GM18870 (cell line): ENCODE data around the gene MT1G.
A peak's percentile ranks its signal among the peaks of the same experiment; 100 is the strongest.
"Not testable (repeated sequence)": the region's sequence is repeated elsewhere in the genome, so short reads cannot be mapped to it uniquely, and the experiment has no call there.

Source experiments
- ATAC-seq: cut with Tn5 transposase; IDR thresholded peaks from one replicate; pipeline ENCODE4 v1.9.1; 2021; ENCODE audit warnings: moderate library complexity; ENCODE audit not compliant: unreplicated experiment

The MT1G gene

DNA sequence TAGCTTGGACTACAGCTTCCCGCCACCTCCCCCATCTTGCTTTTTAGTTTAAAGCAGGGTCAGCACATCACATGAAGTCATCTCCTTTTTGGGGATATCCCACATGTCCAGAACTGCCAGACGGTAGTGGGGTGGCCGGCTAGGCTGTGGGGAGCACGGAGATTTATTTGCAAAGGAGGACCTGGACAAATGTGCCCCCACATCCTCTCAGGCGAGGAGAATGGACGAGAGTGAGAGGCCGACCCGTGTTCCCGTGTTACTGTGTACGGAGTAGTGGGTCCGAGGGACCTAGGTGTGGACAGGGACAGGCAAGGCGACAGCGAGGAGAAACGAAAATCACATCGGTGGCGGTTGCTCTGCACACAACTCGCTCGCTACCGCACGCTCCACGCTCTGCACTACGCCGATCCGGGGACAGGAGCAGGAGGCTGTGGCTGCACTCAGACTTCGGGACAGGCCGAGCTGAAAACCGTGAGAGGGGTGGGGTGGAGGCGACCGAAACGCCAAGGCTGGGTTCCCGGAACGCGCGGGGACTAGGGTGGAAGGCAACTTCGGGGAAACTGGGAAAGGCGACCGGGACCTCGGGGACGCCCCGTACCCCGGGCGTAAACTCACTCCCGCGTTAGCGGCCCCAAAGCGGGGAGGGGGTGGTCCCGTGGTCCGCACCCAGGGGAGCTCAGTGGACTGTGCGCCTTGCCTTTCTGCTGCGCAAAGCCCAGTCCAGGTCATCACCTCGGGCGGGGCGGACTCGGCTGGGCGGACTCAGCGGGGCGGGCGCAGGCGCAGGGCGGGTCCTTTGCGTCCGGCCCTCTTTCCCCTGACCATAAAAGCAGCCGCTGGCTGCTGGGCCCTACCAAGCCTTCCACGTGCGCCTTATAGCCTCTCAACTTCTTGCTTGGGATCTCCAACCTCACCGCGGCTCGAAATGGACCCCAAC, 29.8 kb downstream of the MT1G start, which contains the start of gene MT1A:
Gene MT1A, plus strand, starts transcription at position 853 of the 937 bp plus-strand sequence. Its CDS starts 73 bp downstream, at position 926.
- no peak for ATAC-seq

DNA sequence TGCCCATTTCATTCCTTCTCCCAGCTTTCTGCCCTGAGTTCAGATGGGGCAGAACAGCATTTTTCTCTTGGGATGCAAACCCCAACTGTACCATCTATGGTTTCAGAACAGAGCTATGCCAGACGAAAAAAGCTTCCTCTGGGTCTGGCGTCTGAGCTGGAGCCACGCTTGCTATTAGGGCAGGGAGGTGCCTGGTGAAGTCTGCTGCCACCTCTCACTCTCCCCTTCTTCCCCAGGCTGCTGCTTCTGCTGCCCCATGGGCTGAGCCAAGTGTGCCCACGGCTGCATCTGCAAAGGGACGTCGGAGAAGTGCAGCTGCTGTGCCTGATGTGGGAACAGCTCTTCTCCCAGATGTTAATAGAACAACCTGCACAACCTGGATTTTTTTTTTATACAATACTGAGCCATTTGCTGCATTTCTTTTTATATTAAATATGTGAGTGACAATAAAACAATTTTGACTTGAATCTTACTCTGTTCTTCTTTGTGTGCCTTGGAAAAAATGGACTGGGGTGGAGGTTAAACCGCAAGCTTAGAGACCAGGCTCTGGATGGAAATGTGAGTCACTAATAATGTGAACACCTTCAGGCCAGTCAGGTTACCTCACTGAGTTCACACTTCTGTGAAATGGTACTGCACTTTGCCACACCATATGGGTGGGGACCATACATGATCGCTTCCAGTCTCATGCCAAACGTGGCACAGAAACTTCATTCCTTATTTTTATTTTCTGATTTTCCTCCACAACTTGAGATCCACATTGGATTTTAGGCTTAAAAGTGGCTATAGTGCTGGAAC, 31.1 kb downstream of the MT1G start:
- no peak for ATAC-seq

DNA sequence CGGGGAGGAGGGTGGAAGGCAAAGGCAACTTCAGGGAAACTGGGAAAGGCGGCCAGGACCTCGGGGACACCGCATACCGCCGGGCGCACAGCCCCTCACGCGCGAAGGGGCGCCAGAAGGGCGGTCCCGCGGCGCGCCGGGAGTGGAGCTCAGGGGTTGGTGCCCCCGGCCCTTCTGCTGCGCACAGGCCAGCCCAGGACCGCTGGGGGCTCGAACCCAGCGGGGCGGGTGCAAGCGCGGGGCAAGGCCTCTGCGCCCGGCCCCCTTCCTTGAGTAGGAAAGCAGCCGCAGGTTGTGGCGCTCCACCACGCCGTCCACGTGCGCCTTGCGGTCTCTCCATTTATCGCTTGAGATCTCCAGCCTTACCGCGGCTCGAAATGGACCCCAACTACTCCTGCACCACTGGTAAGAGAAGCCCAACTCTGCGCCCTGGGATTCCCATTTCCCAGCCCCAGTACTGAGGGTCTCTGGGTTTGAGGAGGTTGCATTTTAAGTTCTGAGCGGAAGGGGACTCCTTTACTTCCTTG, 32.4 kb downstream of the MT1G start:
- no peak for ATAC-seq

DNA sequence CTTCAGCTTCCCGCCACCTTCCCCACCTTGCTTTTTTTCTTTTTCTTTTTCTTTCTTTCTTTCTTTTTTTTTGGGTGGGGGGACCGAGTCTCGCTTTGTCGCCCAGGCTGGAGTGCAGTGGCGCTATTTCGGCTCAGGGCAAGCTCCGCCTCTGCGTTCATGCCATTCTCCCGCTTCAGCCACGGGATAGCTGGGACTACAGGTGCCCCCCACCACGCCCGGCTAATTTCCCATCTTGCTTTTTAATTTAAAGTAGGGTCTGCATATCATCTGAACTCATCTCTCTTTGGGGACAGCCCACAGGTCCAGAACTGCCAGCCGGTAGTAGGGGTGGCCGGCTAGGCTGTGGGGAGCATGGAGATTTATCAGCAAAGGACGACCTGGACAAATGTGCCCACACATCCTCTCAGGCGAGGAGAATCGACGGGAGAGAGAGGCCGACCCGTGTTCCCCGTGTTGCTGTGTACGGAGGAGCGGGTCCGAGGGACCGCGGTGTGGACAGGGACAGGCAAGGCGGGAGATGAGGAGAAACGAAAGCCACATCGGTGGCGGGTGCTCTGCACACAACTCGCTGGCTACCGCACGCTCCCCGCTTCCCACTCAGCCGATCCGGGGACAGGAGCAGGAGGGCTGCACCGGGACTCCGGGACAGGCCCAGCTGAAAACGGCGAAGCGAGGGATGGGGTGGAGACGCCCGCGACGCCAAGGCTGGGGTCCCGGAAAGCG, 33.0 kb downstream of the MT1G start:
- ATAC-seq = no peak

DNA sequence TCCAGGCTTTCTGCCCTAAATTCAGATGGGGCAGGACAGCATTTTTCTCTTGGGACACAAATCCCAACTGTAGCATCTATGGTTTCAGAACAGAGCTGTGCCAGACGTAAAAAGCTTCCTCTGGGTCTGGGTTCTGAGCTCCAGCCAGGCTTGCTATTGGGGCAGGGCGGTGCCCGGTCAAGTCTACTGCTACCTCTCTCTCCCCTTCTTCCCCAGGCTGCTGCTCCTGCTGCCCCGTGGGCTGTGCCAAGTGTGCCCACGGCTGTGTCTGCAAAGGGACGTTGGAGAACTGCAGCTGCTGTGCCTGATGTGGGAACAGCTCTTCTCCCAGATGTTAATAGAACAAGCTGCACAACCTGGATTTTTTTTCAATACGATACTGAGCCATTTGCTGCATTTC, 34.3 kb downstream of the MT1G start:
- ATAC-seq = no peak

DNA sequence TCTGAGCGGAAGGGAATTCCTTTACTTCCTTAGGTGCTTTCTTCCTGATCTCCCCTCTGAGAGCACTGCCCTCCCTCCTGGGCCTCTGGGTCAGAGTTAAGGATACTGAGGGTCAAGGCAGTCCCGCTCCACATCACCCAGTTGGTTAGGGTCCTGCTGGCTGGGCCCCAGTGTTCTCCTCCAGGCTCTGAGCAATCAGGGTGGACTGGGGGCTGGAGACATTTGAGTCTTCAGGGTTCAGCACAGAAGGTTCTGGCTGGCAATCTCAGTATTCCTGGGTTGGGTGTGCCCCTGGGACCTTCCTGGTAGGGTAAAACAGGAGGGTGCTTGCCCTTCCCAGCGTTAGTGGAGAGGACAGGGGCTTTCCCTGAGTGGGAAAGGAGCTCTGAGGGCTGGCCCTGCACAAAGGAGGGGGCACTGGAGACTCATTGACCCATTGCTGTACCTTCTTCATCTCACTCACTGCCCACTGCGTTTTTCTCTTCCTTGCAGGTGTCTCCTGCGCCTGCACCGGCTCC, 35.0 kb downstream of the MT1G start:
- no peak for ATAC-seq

DNA sequence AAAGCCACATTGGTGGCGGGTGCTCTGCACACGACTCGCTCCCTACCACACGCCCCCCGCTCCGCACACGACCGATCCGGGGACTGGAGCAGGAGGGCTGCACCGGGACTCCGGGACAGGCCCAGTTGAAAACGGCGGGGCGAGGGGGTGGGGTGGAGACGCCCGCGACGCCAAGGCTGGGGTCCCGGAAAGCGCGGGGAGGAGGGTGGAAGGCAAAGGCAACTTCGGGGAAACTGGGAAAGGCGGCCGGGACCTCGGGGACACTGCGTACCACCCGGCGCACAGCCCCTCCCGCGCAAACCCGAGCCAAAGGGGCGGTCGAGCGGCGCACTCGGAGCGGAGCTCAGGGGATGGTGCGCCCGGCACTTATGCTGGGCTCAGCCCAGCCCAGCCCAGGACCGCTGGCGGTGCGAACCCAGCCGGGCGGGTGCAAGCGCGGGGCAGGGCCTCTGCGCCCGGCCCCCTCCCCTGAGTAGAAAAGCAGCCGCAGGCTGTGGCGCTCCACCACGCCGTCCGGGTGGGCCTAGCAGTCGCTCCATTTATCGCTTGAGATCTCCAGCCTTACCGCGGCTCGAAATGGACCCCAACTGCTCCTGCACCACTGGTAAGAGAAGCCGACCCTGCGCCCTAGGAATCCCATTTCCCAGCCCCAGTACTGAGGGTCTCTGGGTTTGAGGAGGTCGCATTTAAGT, 35.6 kb downstream of the MT1G start, which contains the start of gene MT1M:
Gene MT1M, plus strand, starts transcription at position 504 of the 692 bp plus-strand sequence. Its CDS starts 73 bp downstream, at position 577.
- ATAC-seq = no peak

DNA sequence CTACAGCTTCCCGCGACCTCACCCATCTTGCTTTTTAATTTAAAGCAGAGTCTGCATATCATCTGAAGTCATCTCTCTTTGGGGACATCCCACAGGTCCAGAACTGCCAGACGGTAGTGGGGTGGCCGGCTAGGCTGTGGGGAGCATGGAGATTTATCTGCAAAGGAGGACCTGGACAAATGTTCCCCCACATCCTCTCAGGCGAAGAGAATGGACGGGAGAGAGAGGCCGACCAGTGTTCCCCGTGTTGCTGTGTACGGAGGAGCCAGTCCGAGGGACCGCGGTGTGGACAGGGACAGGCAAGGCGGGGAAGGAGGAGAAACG, 36.1 kb downstream of the MT1G start:
- no peak for ATAC-seq

DNA sequence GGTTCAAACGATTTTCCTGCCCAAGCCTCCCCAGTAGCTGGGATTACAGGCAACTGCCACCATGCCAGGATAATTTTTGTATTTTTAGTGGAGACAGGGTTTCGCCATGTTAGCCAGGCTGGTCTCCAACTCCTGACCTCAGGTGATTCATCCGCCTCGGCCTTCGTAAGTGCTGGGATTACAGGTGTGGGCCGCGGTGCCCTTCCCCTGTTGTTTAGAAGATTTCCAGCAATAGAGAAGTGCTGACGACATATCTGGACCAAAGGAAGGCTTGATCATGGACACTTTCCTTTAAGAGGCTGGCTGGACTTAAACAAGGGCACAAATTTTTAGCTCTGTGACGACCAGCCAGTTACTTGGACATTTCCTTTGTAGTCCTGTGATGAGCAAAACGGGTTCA, 36.7 kb downstream of the MT1G start:
- ATAC-seq = no peak

DNA sequence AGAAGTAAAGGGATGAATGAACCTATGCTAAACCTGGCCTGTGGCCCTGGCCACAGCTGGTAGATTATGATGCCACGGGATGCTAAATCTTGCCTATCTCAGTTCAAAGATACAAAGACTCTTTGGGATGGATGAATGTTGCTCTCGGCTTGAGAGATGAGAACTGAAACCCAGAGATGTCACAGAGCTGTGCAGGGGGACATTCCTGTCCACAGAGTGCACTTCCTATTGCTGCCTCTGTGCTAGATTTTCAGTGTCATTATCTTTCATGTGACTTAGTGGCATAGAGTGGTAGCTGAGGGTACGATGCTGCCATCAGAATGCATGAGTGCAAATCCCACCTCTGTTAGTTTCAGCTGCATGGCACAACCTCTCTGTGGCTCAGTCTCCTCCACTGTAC, 37.7 kb downstream of the MT1G start:
- ATAC-seq = peak; percentile 82

DNA sequence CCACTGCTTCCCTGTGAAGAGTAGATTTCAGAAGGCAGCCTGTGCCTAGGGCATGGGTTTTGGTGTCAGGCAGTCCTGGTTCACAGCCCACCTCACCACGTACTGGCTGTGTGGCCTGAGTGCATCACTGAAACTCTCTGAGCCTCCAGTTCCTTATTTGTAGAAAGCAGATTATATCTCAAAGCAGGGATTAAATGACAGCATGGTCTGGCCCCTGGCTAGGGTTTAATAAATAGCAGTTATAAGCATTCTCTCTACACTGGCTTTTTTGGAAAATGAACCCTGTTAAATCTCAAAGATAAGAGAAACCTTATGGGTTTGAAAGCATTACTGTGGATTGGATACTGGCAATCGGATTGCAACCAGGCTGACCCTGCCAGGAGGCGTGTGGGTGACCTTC, 38.3 kb downstream of the MT1G start:
- no peak for ATAC-seq

DNA sequence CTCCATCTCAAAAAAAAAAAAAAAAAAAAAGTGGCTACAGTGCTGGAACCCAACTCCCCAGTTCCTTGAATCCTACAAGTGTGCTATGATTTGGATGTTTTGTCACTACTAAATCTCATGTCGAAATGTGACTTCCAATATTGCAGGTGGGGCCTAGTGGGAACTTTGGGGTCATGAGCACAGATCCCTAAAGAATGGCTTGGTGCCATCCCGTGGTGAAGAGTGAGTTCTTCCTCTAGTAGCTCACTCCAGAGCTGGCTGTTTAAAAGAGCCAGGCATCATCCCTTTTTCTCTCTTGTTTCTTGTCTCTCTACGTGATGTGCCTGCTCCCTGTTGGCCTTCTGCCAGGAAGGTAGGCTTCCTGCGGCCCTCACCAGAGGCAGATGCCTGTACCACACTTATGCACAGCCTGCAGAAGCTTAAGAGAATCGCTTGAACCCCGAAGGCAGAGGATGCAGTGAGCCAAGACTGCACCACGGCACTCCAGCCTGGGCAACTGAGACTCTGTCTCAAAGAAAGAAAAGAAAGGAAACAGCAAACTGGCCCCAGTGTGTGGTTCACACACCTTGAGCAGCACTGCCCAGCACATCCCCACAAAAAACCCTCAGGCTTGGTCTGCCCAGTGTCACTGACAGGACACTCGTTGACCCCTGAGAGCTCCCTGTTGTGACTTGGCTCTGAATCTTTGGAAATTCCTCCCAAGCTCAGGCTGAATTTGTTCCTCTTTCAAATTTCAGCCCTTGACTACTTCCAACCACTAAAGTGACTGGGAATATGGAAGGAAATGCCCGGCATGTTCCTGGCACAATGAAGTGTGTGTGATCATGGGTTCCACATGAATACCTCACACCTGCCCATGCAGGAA, 39.1 kb downstream of the MT1G start:
- ATAC-seq = no peak

DNA sequence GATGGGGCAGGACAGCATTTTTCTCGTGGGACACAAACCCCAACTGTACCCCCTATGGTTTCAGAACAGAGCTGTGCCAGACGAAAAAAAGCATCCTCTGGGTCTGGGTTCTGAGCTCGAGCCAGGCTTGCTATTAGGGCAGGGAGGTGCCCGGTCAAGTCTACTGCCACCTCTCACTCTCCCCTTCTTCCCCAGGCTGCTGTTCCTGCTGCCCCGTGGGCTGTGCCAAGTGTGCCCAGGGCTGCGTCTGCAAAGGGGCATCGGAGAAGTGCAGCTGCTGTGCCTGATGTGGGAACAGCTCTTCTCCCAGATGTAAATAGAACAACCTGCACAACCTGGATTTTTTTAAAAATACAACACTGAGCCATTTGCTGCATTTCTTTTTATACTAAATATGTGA, 41.2 kb downstream of the MT1G start:
- ATAC-seq = no peak

DNA sequence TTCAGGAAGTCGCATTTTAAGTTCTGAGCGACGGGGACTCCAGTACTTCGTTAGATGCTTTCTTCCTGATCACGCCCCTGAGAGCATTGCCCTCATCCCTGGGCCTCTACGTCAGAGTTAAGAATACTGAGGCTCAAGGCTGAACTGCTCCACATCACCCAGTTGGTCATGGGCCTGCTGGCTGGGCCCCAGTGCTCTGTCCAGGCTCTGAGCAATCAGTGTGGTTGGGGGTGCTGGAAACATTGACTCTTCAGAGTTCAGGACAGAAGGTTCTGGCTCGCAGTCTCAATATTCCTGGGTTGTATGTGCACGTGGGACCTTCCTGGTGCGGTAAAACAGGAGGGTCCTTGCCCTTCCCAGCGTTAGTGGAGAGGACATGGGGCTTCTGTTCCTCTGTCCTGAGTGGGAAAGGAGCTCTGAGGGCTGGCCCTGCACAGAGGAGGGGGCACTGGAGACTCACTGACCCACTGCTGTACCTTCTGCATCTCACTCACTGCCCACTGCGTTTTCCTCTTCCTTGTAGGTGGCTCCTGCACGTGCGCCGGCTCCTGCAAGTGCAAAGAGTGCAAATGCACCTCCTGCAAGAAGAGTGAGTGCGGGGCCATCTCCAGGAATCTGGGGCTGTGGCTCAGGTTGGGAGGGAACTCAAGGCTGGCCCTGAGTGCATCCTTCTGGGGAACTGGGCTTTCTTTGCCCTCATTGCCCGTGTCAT, 41.8 kb downstream of the MT1G start:
- no peak for ATAC-seq

DNA sequence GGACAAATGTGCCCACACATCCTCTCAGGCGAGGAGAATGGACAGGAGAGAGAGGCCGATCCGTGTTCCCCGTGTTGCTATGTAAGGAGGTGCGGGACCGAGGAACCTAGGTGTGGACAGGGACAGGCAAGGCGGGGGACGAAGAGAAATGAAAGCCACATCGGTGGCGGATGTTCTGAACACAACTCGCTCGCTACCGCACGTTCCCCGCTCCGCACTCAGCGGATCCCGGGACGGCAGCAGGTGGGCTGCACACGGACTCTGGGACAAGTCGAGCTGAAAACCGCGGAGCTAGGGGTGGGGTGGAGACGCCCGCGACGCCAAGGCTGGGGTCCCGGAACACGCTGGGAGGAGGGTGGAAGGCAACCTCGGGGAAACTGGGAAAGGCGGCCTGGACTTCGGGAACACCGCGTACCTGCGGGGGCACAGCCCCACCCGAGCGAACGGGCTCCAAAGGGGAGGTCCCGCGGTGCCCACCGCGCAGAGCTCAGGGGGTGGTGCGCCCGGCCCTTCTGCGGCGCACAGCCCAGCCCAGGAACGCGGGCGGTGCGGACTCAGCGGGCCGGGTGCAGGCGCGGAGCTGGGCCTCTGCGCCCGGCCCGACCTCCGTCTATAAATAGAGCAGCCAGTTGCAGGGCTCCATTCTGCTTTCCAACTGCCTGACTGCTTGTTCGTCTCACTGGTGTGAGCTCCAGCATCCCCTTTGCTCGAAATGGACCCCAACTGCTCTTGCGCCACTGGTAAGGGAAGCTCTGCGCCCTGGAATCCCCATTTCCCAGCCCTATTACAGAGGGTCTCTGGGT, 42.5 kb downstream of the MT1G start, which contains the start of gene MT1E:
Gene MT1E, plus strand, starts transcription at position 642 of the 803 bp plus-strand sequence. Its CDS starts 71 bp downstream, at position 713.
- ATAC-seq = no peak

DNA sequence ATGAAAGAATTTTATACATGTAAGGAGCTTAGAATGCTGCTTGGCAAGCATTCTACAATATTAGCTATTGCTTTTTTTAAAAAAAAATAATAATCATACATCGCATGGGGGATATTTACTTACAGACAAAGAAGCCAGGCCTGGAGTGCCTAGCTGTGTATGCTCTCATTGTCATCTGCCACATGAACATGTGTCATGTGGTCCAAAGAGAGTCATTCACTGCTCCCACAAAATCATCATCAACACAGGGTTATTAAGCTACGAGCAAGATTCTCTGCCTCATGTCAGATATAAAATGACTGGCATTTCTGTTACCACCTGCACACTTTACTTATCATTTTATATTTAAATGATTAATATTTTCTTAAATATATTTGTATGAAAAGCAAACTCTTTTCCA, 44.2 kb downstream of the MT1G start:
- ATAC-seq = no peak

DNA sequence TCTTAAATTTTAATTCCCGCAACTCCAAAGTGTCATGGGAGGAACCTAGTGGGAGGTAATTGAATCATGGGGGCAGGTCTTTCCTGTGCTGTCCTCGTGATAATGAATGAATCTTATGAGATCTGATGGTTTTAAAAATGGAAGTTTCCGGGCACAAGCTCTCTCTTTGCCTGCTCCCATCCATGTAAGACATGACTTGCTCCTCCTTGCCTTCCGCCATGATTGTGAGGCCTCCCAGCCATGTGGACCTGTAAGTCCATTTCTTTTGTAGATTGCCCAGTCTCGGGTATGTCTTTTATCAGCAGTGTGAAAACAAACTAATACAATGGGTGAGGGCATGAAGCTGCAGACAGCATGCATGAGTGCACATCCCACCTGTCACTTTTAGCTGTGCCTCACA, 44.7 kb downstream of the MT1G start:
- not testable (repeated sequence) for ATAC-seq
